ENCODE data around the gene PARP8.
"Not testable (repeated sequence)": the region's sequence is repeated elsewhere in the genome, so short reads cannot be mapped to it uniquely, and the experiment has no call there.

Gene PARP8, protein sequence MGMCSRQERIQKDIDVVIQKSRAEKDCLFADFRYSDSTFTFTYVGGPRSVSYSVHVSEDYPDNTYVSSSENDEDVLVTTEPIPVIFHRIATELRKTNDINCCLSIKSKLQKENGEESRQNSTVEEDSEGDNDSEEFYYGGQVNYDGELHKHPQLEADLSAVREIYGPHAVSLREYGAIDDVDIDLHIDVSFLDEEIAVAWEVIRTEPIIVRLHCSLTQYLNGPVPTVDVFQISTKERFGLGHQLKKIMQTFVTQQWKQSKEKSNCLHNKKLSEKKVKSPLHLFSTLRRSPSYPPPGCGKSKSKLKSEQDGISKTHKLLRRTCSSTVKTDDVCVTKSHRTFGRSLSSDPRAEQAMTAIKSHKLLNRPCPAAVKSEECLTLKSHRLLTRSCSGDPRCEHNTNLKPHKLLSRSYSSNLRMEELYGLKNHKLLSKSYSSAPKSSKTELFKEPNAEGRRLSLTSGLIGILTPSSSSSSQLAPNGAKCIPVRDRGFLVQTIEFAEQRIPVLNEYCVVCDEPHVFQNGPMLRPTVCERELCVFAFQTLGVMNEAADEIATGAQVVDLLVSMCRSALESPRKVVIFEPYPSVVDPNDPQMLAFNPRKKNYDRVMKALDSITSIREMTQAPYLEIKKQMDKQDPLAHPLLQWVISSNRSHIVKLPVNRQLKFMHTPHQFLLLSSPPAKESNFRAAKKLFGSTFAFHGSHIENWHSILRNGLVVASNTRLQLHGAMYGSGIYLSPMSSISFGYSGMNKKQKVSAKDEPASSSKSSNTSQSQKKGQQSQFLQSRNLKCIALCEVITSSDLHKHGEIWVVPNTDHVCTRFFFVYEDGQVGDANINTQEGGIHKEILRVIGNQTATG

DNA sequence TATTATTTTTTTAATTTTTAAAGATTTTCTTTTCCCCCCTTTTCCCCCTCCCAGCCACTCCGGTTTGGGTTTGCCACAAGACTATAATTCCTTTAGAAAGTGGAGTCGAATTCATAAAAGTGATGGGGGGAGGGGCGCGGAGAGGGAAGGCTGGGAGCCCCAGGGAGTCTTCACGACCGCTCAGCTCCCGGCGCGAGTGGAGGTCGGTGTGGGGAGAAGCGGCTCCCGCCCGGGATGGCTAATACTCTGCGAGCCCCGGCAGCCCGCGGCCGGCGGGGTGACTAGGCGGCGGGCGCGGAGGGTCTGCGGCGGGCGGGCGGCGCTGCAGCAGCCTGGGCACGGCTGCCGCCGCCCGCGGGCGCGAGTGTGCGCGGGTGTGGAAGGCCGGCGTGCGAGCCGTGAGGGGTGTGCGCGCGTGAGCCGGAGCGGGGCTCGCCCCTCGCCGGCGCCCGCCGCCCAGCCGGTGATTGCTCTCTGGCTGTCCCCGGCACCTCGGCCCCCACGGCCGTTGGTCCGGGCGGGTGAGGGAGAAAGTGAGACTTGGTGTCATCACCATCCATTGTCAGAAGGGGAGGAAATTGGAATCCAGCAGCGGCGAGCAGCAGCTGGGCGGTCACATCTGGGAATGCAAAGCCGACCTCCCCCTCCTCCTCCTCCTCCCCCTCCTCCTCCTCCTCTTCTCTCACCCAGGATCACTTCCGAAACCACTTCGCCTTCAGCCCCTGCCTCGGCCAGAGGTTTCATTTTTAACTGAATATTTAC, at the start of gene PARP8:
Gene PARP8 (plus strand): TSS at position 377 of the 762 bp plus-strand sequence. CDS start 459 bp downstream, outside the sequence.
- DNase-seq: peak; percentile 80

- no peak for DNase-seq
These were observed 42.8 kb upstream of the PARP8 start for GRCh38 chr5:50623666-50624065.

GRCh38 chr5:50634866-50635265, 31.6 kb upstream of the PARP8 start:
- not testable (repeated sequence) for DNase-seq

GRCh38 chr5:50637576-50637975, 28.9 kb upstream of the PARP8 start:
- not testable (repeated sequence) for DNase-seq

DNA sequence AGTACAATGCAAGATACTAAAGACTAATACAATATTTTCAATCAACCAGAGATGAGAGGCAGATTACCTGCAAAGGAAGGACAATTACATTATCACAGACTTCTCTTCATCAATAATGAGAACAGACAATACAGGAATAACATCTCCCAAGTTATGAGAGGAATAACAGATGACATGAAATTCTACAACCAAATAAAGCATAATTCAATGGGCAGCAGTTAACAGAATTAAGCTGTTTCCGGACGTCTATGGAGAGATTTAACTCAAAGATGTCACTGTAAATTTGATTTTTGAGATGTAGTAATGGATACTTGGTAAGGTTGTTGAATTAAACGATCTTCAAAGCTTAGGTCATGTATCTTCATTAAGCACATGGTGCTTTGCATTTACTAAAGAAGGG, 19.8 kb upstream of the PARP8 start:
- no peak for DNase-seq

GRCh38 chr5:50647726-50648125, 18.7 kb upstream of the PARP8 start:
- DNase-seq: no peak

DNA sequence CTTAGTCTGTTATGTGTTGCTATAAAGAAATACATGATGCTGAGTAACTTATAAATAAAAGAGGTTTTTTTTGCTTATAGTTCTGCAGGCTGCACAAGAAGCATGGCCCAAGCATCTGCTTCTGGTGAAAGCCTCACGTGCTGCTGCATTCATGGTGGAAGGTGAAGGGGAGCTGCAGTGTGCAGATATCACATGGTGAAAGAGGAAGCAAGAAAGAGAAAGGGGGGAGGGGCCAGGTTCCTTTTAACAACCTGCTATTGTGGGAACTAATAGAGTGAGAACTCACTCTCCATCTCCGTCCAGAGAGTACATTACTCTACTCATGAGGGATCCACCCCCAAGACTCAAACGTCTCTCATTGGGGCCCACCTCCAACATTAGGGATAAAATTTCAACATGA, 12.5 kb upstream of the PARP8 start:
- DNase-seq: no peak

DNA sequence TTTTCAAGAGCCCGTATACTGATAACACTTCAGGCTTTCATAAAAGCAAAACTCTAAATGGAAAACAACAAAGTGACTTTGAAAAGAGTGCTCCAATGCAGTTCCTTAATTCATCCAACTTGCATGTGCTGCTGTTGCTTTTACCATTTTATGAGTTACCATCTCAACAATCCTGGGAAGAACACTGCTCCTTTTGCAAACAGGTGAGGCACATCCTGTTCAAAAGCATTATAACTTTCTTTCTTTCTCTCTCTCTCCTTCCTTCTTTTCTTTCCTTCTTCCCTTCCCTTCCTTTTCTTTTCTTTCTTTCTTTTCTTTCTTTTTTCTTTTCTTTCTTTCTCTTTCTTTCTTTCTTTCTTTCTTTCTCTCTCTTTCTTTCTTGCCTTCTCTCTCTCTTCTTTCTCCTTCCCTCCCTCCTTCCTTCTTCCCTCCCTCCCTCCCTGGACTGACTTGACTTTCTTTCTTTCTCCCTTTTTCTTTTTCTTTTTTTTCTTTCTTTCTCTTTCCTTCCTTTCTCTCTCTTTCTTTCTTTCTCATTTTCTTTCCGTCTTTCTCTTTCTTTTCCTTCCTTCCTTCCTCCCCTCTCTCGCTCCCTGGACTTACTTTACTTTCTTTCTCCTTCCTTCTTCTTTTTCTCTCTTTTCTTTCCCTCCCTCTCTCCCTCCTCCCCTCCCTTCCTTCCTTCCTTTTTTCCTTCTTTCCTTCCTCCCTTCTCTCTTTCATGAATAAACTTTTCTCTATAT, 11.2 kb upstream of the PARP8 start:
- no peak for DNase-seq

DNA sequence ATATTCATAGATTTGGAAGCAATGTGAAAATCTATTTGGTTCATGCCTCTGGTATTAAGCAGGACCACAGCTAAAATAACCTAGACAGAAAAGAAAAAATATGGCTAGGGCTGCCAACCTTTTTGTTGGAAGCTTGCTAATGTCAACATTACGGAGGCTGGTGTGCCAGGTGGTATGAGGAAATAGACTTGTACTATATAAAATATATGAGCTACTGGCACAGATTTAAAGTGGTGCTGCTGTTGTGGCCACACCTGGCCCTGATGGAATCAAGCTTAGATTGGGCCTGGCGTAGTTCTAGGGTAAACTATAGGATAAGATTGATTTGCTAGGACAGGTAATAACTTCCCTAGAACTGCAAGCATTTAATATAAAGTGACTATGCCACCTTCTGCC, 10.6 kb upstream of the PARP8 start:
- no peak for DNase-seq

- no peak for DNase-seq
These were observed 9.4 kb upstream of the PARP8 start for GRCh38 chr5:50657044-50657443.

GRCh38 chr5:50658246-50658645, 8.2 kb upstream of the PARP8 start:
- no peak for DNase-seq

DNA sequence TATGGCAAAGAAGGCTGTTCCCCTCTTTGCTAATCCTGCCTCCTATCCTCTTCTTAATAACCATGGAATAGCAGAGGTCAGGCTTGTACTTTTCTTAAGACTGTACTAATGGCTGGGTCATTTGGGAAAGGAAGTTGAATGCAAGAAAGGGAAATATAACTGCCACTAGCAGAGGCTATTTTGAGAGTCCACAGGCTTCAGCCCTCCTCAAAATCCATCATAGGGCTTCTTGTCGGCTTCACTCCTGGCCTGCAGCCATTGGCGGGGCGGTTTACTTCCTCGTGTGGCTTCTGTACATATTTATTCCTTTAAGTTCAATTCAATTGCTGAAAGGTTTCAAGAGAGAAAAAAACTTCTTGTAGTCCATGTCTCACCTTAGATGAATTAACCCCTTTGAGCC, 2.8 kb upstream of the PARP8 start:
- DNase-seq: peak; percentile 42

DNA sequence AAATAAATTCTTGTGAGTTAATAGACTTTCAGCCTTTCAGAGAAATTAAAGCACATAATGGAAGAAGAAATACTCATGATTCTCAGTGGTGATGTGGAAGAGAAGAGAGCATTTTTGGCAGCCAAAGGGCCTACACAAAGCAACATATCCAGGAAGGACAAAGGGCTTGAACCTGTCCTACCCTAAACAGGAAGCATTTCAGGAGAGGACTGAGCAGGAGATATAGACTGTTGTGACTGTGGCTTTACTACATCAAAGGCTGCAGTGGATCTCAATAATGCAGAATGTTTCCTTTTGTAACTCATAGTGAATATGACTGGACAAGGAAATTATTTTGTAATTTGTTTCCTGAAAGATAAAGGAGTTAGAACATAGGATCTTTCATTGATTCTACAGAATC, 1.3 kb upstream of the PARP8 start:
- no peak for DNase-seq

- DNase-seq: not testable (repeated sequence)
These were observed 655 bp upstream of the PARP8 start for GRCh38 chr5:50665761-50666202.

DNA sequence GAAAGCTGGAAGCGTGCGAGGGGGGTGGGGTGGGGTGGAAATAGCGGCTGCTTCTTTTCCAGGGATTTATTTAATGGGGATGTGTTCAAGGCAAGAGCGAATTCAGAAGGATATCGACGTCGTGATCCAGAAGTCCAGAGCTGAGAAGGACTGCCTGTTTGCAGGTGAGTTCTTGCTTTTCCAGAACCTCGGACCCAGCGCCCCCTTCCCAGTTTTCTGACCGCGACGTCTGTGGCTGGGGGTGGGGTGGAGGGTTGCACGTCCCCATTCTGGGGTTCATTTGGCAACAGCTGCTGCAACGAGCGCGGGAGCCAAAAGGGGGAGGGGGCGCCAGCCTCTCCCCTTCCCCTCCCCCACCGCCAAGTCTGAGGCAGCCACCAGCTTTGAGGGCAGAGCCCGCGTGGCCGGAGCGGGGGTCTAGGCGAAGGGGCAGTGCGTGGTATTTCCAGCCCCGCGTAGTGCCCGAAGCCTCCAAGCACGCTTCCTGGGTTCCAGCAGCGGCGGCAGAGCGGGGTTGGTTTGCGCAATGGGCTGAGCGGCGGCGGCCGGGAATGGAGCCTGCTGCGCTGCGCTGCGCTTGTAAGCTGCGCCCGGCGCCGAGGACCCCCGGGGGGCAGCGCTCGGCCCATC, 701 bp downstream of the PARP8 start:
- DNase-seq: peak; percentile 73

DNA sequence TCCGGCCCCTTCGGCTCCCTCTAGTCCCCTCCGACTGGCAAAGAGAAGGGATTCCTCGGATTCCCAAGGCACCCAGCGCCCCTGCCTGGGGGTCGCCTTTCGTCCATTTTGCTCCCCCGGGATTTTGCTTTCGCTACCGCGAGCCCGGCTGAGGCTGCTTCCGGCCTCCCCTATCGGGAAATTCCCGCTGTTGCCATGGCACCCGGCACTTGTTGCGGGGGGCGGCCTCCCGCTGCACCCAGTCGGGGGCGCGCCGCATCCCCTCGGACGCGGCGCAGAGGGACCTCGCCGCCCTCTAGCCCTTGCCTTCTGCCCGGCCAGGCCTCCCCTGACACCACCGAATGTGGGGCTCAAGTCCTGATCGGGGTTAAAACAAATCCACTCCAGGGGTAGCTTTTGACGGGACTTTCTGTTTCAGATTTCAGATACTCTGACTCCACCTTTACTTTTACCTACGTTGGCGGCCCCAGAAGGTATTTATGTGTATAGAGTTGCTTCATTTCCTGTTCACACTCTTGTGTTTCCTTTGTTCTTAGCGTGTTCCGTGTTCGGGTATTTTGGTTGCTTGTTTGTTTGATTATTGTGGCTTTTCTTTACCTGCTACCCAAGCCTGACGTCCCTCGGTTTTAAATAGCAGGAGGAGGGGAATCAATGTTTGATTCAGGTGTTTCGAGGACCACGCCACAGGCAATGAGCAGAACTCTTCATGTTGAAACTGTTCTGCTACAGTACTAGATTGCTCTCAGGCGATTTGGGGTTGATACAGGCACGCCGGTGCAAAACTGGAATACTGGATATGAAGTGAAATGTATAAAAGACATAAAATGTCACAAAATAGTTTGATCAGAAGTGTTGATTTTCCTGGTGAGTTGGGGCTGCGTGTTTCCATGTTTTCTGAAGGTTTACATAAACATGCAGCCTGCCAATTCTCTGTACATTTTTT, 1.5 kb downstream of the PARP8 start:
- peak; percentile 69 for DNase-seq

GRCh38 chr5:50668636-50669035, 2.2 kb downstream of the PARP8 start:
- not testable (repeated sequence) for DNase-seq

GRCh38 chr5:50672663-50673062, 6.2 kb downstream of the PARP8 start:
- no peak for DNase-seq

DNA sequence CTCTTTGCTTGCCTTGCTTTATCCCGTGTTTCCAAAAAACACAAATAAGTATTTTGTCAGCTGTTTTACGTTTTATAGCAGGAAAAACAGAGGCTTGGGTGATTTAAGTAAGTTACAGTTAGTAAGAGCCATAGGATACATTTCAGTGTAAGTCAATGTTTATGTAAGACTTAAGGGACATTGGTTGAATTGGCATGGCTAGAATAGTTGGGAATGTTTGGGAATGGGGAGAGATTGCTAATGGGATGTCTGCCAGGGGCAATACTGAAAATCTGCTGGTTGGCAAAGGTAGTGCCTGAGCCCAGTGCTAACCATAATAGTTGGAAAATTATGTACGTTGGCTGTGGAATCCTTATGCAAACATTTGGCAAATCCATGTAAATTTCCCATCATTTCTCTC, 7.0 kb downstream of the PARP8 start:
- not testable (repeated sequence) for DNase-seq

DNA sequence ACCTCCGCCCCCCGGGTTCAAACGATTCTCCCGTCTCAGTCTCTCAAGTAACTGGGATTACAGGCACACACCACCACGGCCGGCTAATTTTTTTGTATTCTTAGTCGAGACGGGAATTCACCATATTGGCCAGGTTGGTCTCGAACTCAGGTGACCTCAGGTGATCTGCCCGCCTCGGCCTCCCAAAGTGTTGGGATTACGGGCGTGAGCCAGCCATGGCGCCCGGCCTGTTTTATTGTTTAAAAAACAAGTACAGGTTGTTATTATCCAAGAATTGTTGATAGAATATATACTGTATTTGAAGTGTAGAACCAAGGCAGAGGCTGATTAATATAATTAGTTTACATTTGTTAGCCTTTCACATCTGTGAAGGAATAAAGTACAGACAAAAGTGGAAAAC, 8.9 kb downstream of the PARP8 start:
- DNase-seq: no peak

GRCh38 chr5:50679554-50679953, 13.1 kb downstream of the PARP8 start:
- DNase-seq: not testable (repeated sequence)
